NT2/D1 (cell line): ENCODE data around the gene IGBP1.
"Not testable (repeated sequence)": the region's sequence is repeated elsewhere in the genome, so short reads cannot be mapped to it uniquely, and the experiment has no call there.

Source experiments
- SUZ12 ChIP-seq: IDR thresholded peaks from 2 replicates; pipeline ENCODE4 v1.6.1; 2011; ENCODE audit not compliant: insufficient read length, insufficient read depth; ENCODE audit errors: extremely low read depth
- YY1 ChIP-seq: IDR thresholded peaks from 2 replicates; pipeline ENCODE4 v1.6.1; 2011; ENCODE audit not compliant: insufficient read length, insufficient read depth
- ZNF274 ChIP-seq: IDR thresholded peaks from 2 replicates; pipeline ENCODE4 v1.6.1; 2011; ENCODE audit warnings: mild to moderate bottlenecking, low read depth, low read length

- TF ChIP-seq SUZ12, ZNF274, YY1: not testable (repeated sequence)
These were observed 10.2 kb upstream of the IGBP1 start for GRCh38 chrX:70123014-70123413.
